HUES6 (cell line): ENCODE data around the gene TMC1.

Experiments
- H3K27ac ChIP-seq: 2 replicates; pipeline ENCODE4 v1.7.0; 2013; ENCODE audit warnings: low read depth, mild to moderate bottlenecking, low read length, inconsistent platforms
- H3K27me3 ChIP-seq: 2 replicates; pipeline ENCODE4 v1.6.1; 2013; ENCODE audit warnings: low read length; ENCODE audit not compliant: control insufficient read depth, insufficient read depth
- H3K36me3 ChIP-seq: 2 replicates; pipeline ENCODE4 v1.6.1; 2013; ENCODE audit warnings: low read length; ENCODE audit not compliant: control insufficient read depth, insufficient read depth
- H3K4me1 ChIP-seq: 2 replicates; pipeline ENCODE4 v1.6.1; 2013; ENCODE audit warnings: low read length; ENCODE audit not compliant: control insufficient read depth, insufficient read depth
- H3K4me3 ChIP-seq: 2 replicates; pipeline ENCODE4 v1.5.1; 2013; ENCODE audit warnings: low read depth, low read length
- H3K9ac ChIP-seq: one replicate; pipeline ENCODE4 v1.6.1; 2013; ENCODE audit warnings: mild to moderate bottlenecking, low read length
- H3K9me3 ChIP-seq: 2 replicates; pipeline ENCODE4 v1.6.1; 2013; ENCODE audit warnings: low read depth, low read length; ENCODE audit not compliant: control insufficient read depth, insufficient read depth

The TMC1 gene

DNA sequence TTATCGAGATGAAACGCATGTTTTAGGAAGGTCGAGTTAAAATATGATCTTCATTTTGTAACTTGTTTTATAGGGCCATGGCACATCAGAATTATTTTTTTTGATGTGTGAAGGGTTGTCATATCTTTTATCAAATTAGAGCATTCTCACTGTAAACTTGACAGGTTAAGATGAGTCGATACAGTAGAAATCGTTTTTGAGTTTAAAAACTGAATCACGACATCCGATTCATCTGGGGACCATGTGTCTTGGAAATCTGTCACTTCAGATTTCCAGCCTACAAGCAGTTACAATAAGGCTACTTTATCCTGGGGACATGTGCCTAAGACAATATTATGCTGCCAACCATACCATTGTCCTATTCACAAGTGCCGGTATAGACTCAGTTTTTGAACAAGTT is 295.3 kb downstream of the TMC1 start:
- Histone ChIP-seq H3K36me3 (no peaks in the 10 kb centered on the region), H3K27ac (no peak overlapping the region), H3K9ac (no peak overlapping the region), H3K9me3 (no peaks in the 10 kb centered on the region), H3K4me3 (no peak overlapping the region), H3K4me1 (no peaks in the 10 kb centered on the region), H3K27me3 (no peaks in the 10 kb centered on the region)

DNA sequence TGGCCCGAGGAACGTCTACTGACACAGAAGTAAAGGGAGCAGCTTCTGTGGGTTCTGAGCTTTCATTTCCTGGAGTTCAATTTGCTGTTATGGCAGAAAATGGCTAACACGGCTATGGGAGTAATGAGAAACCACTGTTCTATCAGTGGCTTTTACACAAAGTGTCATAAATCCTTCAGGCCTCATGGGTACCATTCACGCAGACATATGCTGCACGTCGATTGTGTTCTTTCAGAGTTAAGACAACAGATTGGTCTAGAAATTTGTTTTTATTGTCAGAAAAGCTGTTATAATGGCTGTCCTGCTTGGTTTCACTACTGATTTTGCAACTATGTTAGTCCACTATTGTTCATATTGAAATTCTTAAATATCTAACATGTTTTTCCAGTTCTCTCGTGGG is 296.0 kb downstream of the TMC1 start:
- Histone ChIP-seq H3K9me3 (no peaks in the 10 kb centered on the region), H3K9ac (no peak overlapping the region)

DNA sequence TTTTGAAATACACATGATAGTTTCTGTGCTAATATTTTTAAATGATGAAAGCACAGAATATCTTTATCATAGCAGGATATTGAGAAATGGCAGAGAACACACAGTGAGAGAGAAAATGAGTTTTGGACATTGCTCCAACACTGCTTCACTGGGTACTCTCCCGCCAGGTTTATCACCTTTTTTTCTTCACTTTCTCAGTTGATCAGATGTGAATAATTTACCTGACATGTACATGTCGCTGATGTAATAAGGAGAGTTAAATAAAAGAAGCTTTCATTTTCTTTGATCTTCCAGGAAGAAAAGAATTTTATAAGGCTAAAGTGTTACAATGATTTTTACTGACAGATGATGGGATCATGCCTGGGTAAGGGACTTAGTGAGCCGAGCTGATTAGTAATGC is 297.0 kb downstream of the TMC1 start:
- Histone ChIP-seq H3K36me3 (no peaks in the 10 kb centered on the region), H3K4me1 (0 out of 2 replicates have a peak, but pooled peaks cover 3% of the 10 kb centered on the region), H3K4me3 (no peak overlapping the region), H3K9me3 (no peaks in the 10 kb centered on the region), H3K9ac (no peak overlapping the region), H3K27me3 (no peaks in the 10 kb centered on the region), H3K27ac (no peak overlapping the region)

More for the DNA sequence above, 296.0 kb downstream of the TMC1 start:
- H3K36me3 ChIP-seq: no peaks in the 10 kb centered on the region
- H3K4me1 ChIP-seq: 0 out of 2 replicates have a peak, but pooled peaks cover 3% of the 10 kb centered on the region
- H3K4me3 ChIP-seq: no peak overlapping the region
- no peaks in the 10 kb centered on the region for H3K27me3 ChIP-seq
- no peak overlapping the region for H3K27ac ChIP-seq

DNA sequence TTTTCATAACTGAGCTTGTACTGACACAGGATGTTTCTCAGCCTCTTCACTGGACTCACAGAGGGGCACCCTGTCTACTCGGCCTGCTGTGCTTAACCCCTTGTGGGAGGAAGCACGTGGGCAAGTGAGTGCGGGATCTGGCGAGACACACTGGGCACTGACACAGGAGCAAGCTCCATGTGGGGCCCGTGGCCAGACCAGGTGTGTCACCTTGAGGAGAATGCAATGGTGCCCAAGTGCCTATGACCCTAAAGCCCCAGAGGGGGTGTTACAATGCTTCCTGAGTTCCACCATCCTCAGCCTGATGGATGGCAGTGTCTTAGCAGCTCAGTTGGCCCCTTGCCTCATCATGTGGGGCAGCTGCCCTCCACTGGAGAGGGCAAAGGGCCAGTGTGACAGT is 302.6 kb downstream of the TMC1 start:
- H3K27ac ChIP-seq: no peak overlapping the region
- H3K4me3 ChIP-seq: no peak overlapping the region
- no peaks in the 10 kb centered on the region for H3K36me3 ChIP-seq
- no peaks in the 10 kb centered on the region for H3K9me3 ChIP-seq
- H3K9ac ChIP-seq: no peak overlapping the region
- no peaks in the 10 kb centered on the region for H3K27me3 ChIP-seq
- H3K4me1 ChIP-seq: peaks cover 9% of the 10 kb centered on the region; the same call in 1 of the 2 replicates

DNA sequence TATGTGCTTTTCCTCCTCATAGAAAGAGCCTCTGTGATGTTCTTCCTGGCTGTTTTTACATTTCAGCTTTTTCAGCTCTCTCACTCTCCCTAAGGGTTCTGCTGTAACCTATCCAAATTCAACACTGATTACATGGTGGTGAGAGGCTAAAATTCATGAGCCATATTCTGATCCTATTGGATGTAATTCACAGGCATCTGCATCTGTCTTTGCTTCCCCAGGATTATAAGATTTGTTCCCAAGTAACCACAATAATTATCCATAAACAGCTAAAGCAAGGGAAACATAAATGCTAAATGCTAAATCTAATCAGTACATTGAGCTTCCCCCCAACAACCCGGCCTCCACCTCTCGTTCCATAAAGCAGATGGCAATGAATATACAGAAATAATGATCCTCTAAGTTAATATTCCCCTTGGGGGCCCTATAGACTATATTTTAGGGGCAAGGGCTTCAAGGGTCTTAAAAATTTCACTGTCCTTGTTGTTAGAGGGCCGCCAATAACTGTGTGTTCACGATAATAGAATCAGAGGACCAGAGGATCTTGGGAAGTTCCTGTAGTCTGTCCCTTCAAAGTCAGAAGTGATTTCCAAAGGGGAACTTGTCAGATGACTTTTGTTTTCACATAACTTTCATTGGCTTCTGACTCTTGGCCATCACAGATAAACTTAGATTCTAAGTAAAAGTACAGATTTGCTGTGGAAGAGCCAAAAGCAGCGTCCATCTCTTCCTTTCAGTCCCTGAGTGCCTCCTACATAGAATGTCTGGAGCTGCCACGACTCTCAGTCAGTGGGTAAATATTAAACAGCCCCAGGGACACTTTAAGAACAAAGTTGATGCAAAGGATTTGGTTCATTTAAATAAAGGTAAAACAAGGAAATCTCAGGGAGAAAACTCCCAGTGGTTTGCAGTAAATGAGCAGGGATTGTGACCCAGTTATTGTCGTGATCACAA is 305.9 kb downstream of the TMC1 start:
- Histone ChIP-seq H3K9me3 (no peaks in the 10 kb centered on the region), H3K27me3 (no peaks in the 10 kb centered on the region), H3K27ac (no peak overlapping the region), H3K4me3 (no peak overlapping the region), H3K9ac (no peak overlapping the region), H3K36me3 (no peaks in the 10 kb centered on the region), H3K4me1 (peaks cover 6% of the 10 kb centered on the region; the same call in 1 of the 2 replicates)

DNA sequence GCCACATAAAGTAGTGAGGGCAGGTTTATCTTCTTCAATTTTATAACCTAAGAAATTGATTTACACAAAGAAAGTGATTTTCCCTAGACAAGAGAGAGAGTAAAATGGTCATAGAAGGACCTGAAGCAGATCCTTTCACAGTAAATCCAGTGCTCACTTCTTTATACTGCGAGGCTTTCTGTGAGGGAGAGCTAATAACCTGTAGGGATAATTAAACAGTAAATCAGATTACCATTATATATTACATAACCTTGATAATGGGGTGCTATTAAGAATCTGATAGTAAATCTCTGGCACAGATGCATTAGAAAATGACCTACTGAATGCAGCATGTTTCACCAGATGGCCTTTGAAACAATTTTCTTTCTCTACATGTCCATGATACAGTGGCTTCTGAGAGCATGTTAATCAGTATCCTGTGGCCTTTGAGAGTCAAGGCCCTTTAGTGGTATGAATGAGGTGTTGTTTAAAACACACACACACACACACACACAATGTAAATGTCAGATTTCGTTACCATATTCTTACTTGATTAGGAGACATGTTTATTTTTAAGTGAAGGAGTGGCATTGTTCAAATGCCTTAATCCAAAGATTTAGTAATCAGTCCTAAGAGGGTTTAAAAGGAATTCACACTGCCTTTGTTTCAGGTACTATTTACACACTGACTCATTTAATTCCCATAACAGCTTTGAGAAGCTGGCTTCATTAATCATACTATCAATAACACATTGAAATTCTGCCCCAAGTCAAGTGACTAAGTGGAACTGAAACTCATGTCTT is 306.7 kb downstream of the TMC1 start:
- peaks cover 6% of the 10 kb centered on the region; the same call in 1 of the 2 replicates for H3K4me1 ChIP-seq
- H3K9me3 ChIP-seq: no peaks in the 10 kb centered on the region
- no peaks in the 10 kb centered on the region for H3K27me3 ChIP-seq
- no peak overlapping the region for H3K9ac ChIP-seq
- H3K36me3 ChIP-seq: no peaks in the 10 kb centered on the region
- H3K4me3 ChIP-seq: no peak overlapping the region
- H3K27ac ChIP-seq: no peak overlapping the region

DNA sequence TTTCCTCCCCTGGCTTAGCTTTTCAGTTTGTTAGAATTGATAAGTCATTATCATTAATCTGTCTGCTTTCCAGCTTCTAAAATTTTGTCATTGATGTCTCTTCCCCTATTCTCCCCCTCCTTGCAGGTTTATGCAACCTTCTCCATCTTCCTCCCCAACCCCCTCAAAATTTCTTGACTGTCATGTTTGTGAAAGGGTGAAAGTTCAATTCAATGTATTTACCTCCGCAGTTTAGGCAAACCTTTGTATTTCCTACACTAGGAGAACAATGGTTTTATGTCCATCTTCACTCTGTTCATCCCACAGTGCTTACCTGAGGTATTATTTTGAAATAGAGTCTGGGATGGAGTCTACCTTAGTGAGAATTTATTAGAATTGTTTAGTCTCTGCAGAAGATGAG is 313.6 kb downstream of the TMC1 start:
- Histone ChIP-seq H3K9ac (no peak overlapping the region), H3K27me3 (no peaks in the 10 kb centered on the region), H3K36me3 (no peaks in the 10 kb centered on the region), H3K4me3 (no peak overlapping the region), H3K27ac (no peak overlapping the region), H3K9me3 (no peaks in the 10 kb centered on the region), H3K4me1 (peaks cover 5% of the 10 kb centered on the region; the same call in 1 of the 2 replicates)

DNA sequence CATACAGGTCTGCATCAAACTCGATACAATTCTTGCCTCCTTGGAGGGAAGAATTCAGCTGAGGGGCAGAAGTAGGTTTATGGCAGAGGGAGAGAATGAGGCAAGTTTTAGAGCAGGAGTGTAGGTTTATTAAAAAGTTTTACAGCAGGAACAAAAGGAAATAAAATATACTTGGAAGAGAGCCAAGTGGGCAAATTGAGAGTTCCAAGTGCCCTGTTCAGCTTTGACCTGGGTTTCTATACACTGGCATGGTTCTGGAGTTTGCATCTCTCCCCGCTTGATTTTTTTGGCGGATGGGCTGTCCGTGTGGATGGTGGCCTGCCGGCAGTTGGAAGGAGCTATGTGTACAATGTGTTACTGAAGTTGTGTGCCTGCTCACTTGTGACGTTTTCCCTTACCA is 315.4 kb downstream of the TMC1 start:
- H3K36me3 ChIP-seq: no peaks in the 10 kb centered on the region
- H3K4me3 ChIP-seq: no peak overlapping the region
- no peaks in the 10 kb centered on the region for H3K27me3 ChIP-seq
- H3K9ac ChIP-seq: no peak overlapping the region
- no peak overlapping the region for H3K27ac ChIP-seq
- H3K4me1 ChIP-seq: peaks cover 5% of the 10 kb centered on the region; the same call in 1 of the 2 replicates
- no peaks in the 10 kb centered on the region for H3K9me3 ChIP-seq

DNA sequence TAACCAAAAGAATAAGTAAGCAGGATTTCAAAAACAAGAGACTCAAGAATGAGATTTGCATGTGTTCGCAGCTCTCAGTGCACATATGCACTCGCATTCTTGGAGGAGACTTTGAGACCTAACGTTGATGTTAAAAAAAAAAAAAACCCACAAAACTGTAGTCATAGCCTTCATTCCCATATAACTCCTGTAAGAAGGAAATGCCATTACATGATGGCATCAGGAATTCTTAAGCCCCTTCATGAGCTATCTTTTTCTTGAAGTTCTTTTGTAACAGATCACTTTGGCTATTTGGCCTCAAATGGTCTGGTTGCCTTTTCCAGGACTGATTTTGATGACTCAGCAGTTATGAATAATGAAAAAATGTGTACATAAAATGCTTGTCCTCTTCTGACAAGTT is 317.7 kb downstream of the TMC1 start:
- H3K9ac ChIP-seq: no peak overlapping the region
- H3K36me3 ChIP-seq: no peaks in the 10 kb centered on the region
- H3K9me3 ChIP-seq: no peaks in the 10 kb centered on the region
- H3K27me3 ChIP-seq: no peaks in the 10 kb centered on the region
- no peak overlapping the region for H3K4me3 ChIP-seq
- no peak overlapping the region for H3K27ac ChIP-seq
- peaks cover 5% of the 10 kb centered on the region; the same call in 1 of the 2 replicates for H3K4me1 ChIP-seq

DNA sequence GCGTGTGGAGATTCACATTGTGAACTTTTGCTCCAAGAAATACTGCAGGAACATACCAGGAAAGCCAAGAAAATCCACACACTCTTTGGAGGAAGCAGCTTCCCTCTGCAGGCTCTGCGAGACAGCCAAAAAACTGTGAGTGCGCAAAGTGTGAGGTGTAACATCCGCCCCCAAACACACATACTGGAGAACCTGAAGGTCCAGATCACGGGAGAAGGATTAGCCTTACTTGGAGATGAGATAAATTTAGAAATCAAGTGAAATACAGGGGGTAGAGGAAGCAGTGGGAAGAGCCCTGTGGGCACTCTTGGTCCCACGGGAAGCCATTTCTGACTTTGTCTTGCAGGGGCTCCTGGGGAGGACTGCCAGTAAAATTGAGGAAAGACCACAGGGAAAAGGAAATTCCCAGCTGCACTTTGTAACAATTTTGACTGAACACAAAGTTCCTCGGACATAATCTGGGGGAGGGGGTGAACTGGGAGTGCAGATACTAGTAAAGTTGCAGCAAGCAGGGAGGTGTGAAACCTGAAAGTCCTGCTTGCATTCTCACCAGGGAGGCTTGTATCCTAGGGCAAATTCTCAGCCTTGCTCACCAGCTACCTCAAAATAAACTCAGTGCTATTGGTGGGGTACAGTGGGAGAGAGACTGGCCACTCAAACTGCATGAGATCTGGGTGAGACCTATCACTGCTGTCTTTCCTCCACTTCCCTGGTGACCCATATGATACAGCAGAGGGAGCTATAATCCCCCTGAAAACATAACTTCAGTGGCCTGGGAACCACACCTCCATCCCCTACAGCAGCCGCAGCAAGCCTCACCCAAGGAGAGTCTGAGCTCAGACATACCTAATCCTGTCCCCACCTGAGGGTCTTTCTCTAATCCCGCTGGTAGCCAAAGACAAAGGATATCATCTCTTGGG is 322.4 kb downstream of the TMC1 start:
- H3K27me3 ChIP-seq: no peaks in the 10 kb centered on the region
- H3K4me3 ChIP-seq: no peak overlapping the region
- H3K27ac ChIP-seq: no peak overlapping the region
- H3K9me3 ChIP-seq: peaks cover 7% of the 10 kb centered on the region; the same call in 1 of the 2 replicates
- H3K36me3 ChIP-seq: no peaks in the 10 kb centered on the region
- no peak overlapping the region for H3K9ac ChIP-seq
- 0 out of 2 replicates have a peak, but pooled peaks cover 3% of the 10 kb centered on the region for H3K4me1 ChIP-seq
